Breast epithelium (tissue), 4 donors: ENCODE measurements around the gene CNTNAP5. TPM values are rescaled to one million over a fixed set of nuclear protein-coding genes. Genes with fewer than 3 reads are reported as not detected.

ENCODE experiments used
- DNase-seq, 2 donors: peaks; one replicate each; pipeline ENCODE4 v3.0.0-alpha.2; 2019; ENCODE audit warnings: low spot score in 2 of 2
- H3K27ac ChIP-seq, 2 donors: fragments of 200-600 bp; sonication (generic) in 1 of 2; one replicate each; pipeline ENCODE4 v1.5.1; 2016 to 2019; ENCODE audit warnings: mild to moderate bottlenecking in 1 of 2
- H3K27me3 ChIP-seq, 2 donors: fragments of 200-600 bp; sonication (generic) in 1 of 2; one replicate each; pipeline versions ENCODE4 v1.5.1 to v1.6.0; 2017 to 2019; ENCODE audit warnings: control low read depth in 1 of 2, mild to moderate bottlenecking in 1 of 2
- H3K36me3 ChIP-seq: fragments of 200-600 bp; one replicate; pipeline ENCODE4 v1.5.1; 2019
- H3K4me1 ChIP-seq, 2 donors: fragments of 200-600 bp; sonication (generic); one replicate each; pipeline ENCODE4 v1.5.1; 2016 to 2019; ENCODE audit warnings: control low read depth in 1 of 2
- H3K4me3 ChIP-seq, 3 donors: fragments of 200-600 bp; sonication (generic); 1 replicate in 2 of 3; 2 replicates in 1 of 3; pipeline ENCODE4 v1.5.1; 2016 to 2019; ENCODE audit warnings: mild to moderate bottlenecking in 3 of 3, moderate library complexity in 2 of 3
- H3K9me3 ChIP-seq, 2 donors: fragments of 200-600 bp; sonication (generic) in 1 of 2; one replicate each; pipeline ENCODE4 v1.5.1; 2016 to 2019; ENCODE audit warnings: control low read depth in 1 of 2
- CTCF ChIP-seq, 3 donors: fragments of 450-650 bp; IDR thresholded peaks; one replicate each; pipeline ENCODE4 v1.5.1; 2016 to 2017; ENCODE audit warnings: antibody characterized with exemption in 3 of 3, mild to moderate bottlenecking in 3 of 3, moderate library complexity in 3 of 3
- POLR2A ChIP-seq: fragments of 450-650 bp; IDR thresholded peaks from one replicate; pipeline ENCODE4 v1.6.1; 2016; ENCODE audit warnings: antibody characterized with exemption, mild to moderate bottlenecking, moderate library complexity
- POLR2AphosphoS5 ChIP-seq, 3 donors: sonication (generic); formaldehyde crosslinking; IDR thresholded peaks; one replicate each; pipeline ENCODE4 v1.6.1; 2017; ENCODE audit warnings: antibody characterized with exemption in 3 of 3
- intact Hi-C: fragments of 100-400 bp; cut with DNase I; formaldehyde crosslinking; loops from one replicate; pipeline ENCODE4 v1.15.1; 2023; ENCODE audit warnings: low total_unique reads
- total RNA-seq, 3 donors: library from RNA; depleted of rRNA; stranded (reverse); fragments of >200 nt; gene quantifications; one replicate each; pipeline ENCODE4 v1.1.0, GENCODE V29; 2016

Gene CNTNAP5
- total RNA-seq, 3 donors from 2014 or later = 0.66 TPM; not detected in 2

DNA sequence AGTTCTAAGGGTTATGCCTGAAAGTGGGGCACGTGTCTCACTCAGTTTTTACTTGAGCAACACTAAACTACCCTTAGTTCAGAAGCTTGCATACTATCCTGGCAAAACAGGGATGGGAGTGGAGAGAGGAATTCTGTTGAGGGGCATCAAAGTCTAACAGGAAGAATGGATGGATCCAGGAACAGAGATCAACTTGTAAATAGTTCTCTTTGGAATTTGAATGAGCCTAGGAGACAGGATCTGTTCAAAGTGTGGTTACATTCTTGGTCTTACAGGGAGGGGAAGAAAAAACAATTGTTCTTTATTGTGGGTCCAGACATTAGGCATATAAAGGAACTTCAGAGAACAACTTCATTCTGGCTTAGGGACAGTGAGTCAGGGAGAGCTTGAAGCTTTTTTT, 560.2 kb downstream of the CNTNAP5 start:
- Histone ChIP-seq H3K36me3 (no peaks in the 10 kb centered on the region), H3K4me1 (no peaks in the 10 kb centered on the region), H3K9me3 (no peaks in the 10 kb centered on the region), H3K27me3 (no peaks in the 10 kb centered on the region), H3K27ac (no peak overlapping the region), H3K4me3 (no peak overlapping the region)
- TF ChIP-seq CTCF (IDR thresholded peaks at IDR 0.05) (no peak), POLR2A (no peak), POLR2AphosphoS5 (IDR thresholded peaks at IDR 0.05) (no peak)
- intact Hi-C loops = no loop called here
- no peak for DNase-seq

GRCh38 chr2:124586210-124586609, 561.1 kb downstream of the CNTNAP5 start:
- TF ChIP-seq POLR2A (no peak), POLR2AphosphoS5 (IDR thresholded peaks at IDR 0.05) (no peak), CTCF (IDR thresholded peaks at IDR 0.05) (no peak)
- no peak for DNase-seq
- no peaks in the 10 kb centered on the region for H3K36me3 ChIP-seq
- no peaks in the 10 kb centered on the region for H3K27me3 ChIP-seq
- intact Hi-C loops = no loop called here
- no peak overlapping the region for H3K4me3 ChIP-seq
- H3K27ac ChIP-seq = no peak overlapping the region
- H3K4me1 ChIP-seq = no peaks in the 10 kb centered on the region
- H3K9me3 ChIP-seq = no peaks in the 10 kb centered on the region

- Histone ChIP-seq H3K27ac (no peak overlapping the region), H3K4me3 (no peak overlapping the region), H3K36me3 (no peaks in the 10 kb centered on the region), H3K4me1 (no peaks in the 10 kb centered on the region), H3K27me3 (no peaks in the 10 kb centered on the region), H3K9me3 (no peaks in the 10 kb centered on the region)
- DNase-seq = no peak
- intact Hi-C loops = no loop called here
- no peak for TF ChIP-seq POLR2A
- TF ChIP-seq POLR2AphosphoS5 (IDR thresholded peaks at IDR 0.05) = no peak
- TF ChIP-seq CTCF (IDR thresholded peaks at IDR 0.05) = no peak
Observed at GRCh38 chr2:124586835-124587234, 561.7 kb downstream of the CNTNAP5 start.

GRCh38 chr2:124589971-124590370, 564.9 kb downstream of the CNTNAP5 start:
- intact Hi-C loops = no loop called here
- DNase-seq = no peak
- TF ChIP-seq POLR2AphosphoS5 (IDR thresholded peaks at IDR 0.05) = no peak
- no peak for TF ChIP-seq POLR2A
- no peak for TF ChIP-seq CTCF (IDR thresholded peaks at IDR 0.05)
- Histone ChIP-seq H3K4me3 (no peak overlapping the region), H3K4me1 (no peaks in the 10 kb centered on the region), H3K9me3 (no peaks in the 10 kb centered on the region), H3K27me3 (no peaks in the 10 kb centered on the region), H3K27ac (no peak overlapping the region), H3K36me3 (no peaks in the 10 kb centered on the region)

- Histone ChIP-seq H3K36me3 (no peaks in the 10 kb centered on the region), H3K4me3 (no peak overlapping the region), H3K9me3 (no peaks in the 10 kb centered on the region), H3K4me1 (no peaks in the 10 kb centered on the region), H3K27ac (no peak overlapping the region), H3K27me3 (no peaks in the 10 kb centered on the region)
- TF ChIP-seq POLR2AphosphoS5 (IDR thresholded peaks at IDR 0.05) = no peak
- TF ChIP-seq CTCF (IDR thresholded peaks at IDR 0.05) = no peak
- no peak for TF ChIP-seq POLR2A
- no peak for DNase-seq
- intact Hi-C loops = no loop called here
Observed at GRCh38 chr2:124602759-124603158, 577.7 kb downstream of the CNTNAP5 start.
